HG02852 (cell line): ENCODE data around the gene RPS16.

ENCODE experiments used
- ATAC-seq: cut with Tn5 transposase; IDR thresholded peaks from one replicate; pipeline ENCODE4 v1.9.1; 2021; ENCODE audit warnings: mild to moderate bottlenecking, moderate library complexity; ENCODE audit not compliant: unreplicated experiment

Gene RPS16

GRCh38 chr19:39408392-39409207 is 27.1 kb downstream of the RPS16 start:
- no peak for ATAC-seq

- no peak for ATAC-seq
These were observed 27.9 kb downstream of the RPS16 start for GRCh38 chr19:39407660-39408391.

- ATAC-seq = no peak
These were observed 28.4 kb downstream of the RPS16 start for GRCh38 chr19:39407410-39407659.

- no peak for ATAC-seq
These were observed 28.9 kb downstream of the RPS16 start, which contains the start of gene ZFP36 for GRCh38 chr19:39406656-39407409. TSS of gene ZFP36 (plus strand) at chr19:39406847. CDS start at chr19:39406905, 58 bp downstream.

GRCh38 chr19:39405958-39406655 is 29.6 kb downstream of the RPS16 start:
- ATAC-seq = no peak

GRCh38 chr19:39405261-39405957 is 30.3 kb downstream of the RPS16 start:
- ATAC-seq = no peak

GRCh38 chr19:39403331-39404312 is 32.1 kb downstream of the RPS16 start:
- no peak for ATAC-seq

GRCh38 chr19:39402346-39403300 is 33.1 kb downstream of the RPS16 start:
- ATAC-seq = peak; percentile 24

- ATAC-seq = no peak
These were observed 34.0 kb downstream of the RPS16 start for GRCh38 chr19:39401549-39402345.

- no peak for ATAC-seq
These were observed 34.6 kb downstream of the RPS16 start for GRCh38 chr19:39401070-39401548.

GRCh38 chr19:39400061-39400460 is 35.7 kb downstream of the RPS16 start:
- ATAC-seq = no peak

GRCh38 chr19:39399668-39400050 is 36.1 kb downstream of the RPS16 start:
- no peak for ATAC-seq

- no peak for ATAC-seq
These were observed 37.4 kb downstream of the RPS16 start for GRCh38 chr19:39398297-39398864.

- ATAC-seq = no peak
These were observed 38.1 kb downstream of the RPS16 start for GRCh38 chr19:39397360-39398296.

GRCh38 chr19:39390751-39391437 is 44.9 kb downstream of the RPS16 start, which contains the start of the genes MED29 and PAF1:
TSS of gene MED29 (plus strand) at chr19:39391378. CDS start at chr19:39391423, 45 bp downstream.
TSS of gene PAF1 (minus strand) at chr19:39391106. CDS start at chr19:39390864, 242 bp downstream.
- ATAC-seq = peak; percentile 90
